H9 (cell line): ENCODE data around the gene SNAPC5. TPM values are rescaled to one million over a fixed set of nuclear protein-coding genes. Genes with fewer than 3 reads are reported as not detected.

Source experiments
- DNase-seq: peaks from one replicate; pipeline ENCODE4 v3.0.0-alpha.2; 2017
- H2AFZ ChIP-seq: one replicate; pipeline ENCODE4 v1.6.1; 2013; ENCODE audit warnings: mild to moderate bottlenecking, low read length, control low read depth, moderate library complexity
- H2AK5ac ChIP-seq: 2 replicates; pipeline ENCODE4 v1.6.1; 2013; ENCODE audit warnings: low read length, control low read depth, mixed read lengths; ENCODE audit not compliant: insufficient read length
- H2BK120ac ChIP-seq: one replicate; pipeline ENCODE4 v1.6.1; 2013; ENCODE audit warnings: low read depth, mild to moderate bottlenecking, low read length, control low read depth, inconsistent platforms; ENCODE audit not compliant: poor library complexity, severe bottlenecking
- H2BK12ac ChIP-seq: 2 replicates; pipeline ENCODE4 v1.6.1; 2013; ENCODE audit warnings: low read length, control low read depth, mixed read lengths, low read depth; ENCODE audit not compliant: insufficient read length
- H2BK15ac ChIP-seq: 2 replicates; pipeline ENCODE4 v1.6.1; 2013; ENCODE audit warnings: low read depth, low read length, control low read depth
- H2BK20ac ChIP-seq: one replicate; pipeline ENCODE4 v1.6.1; 2013; ENCODE audit warnings: low read depth, mild to moderate bottlenecking, low read length, control low read depth, inconsistent platforms; ENCODE audit not compliant: poor library complexity, severe bottlenecking
- H2BK5ac ChIP-seq: 2 replicates; pipeline ENCODE4 v1.6.1; 2013; ENCODE audit warnings: low read length, control low read depth, mixed read lengths; ENCODE audit not compliant: insufficient read length
- H3K14ac ChIP-seq: 2 replicates; pipeline ENCODE4 v1.6.1; 2013; ENCODE audit warnings: low read length, control low read depth; ENCODE audit not compliant: insufficient read depth
- H3K18ac ChIP-seq: 2 replicates; pipeline ENCODE4 v1.6.1; 2013; ENCODE audit warnings: low read depth, mild to moderate bottlenecking, mixed read lengths, low read length, control low read depth; ENCODE audit not compliant: insufficient read length
- H3K23ac ChIP-seq: 2 replicates; pipeline ENCODE4 v1.6.1; 2013; ENCODE audit warnings: low read length, control low read depth, mixed read lengths, low read depth; ENCODE audit not compliant: insufficient read length
- H3K23me2 ChIP-seq: 2 replicates; pipeline ENCODE4 v1.6.1; 2013; ENCODE audit warnings: low read depth, mild to moderate bottlenecking, mixed read lengths, low read length, control low read depth; ENCODE audit not compliant: insufficient read length, poor library complexity, severe bottlenecking
- H3K27ac ChIP-seq: 2 replicates; pipeline ENCODE4 v1.5.1; 2013; ENCODE audit warnings: low read length, control low read depth, mixed read lengths, low read depth; ENCODE audit not compliant: insufficient read length
- H3K27me3 ChIP-seq: 2 replicates; pipeline ENCODE4 v1.6.1; 2013; ENCODE audit warnings: low read length, control low read depth, inconsistent platforms; ENCODE audit not compliant: insufficient read depth
- H3K4ac ChIP-seq: 2 replicates; pipeline ENCODE4 v1.6.1; 2013; ENCODE audit warnings: low read depth, mild to moderate bottlenecking, control low read depth, inconsistent platforms, low read length, moderate library complexity
- H3K4me1 ChIP-seq: 2 replicates; pipeline ENCODE4 v1.6.1; 2013; ENCODE audit warnings: low read length, control low read depth, inconsistent platforms; ENCODE audit not compliant: insufficient read depth
- H3K4me2 ChIP-seq: 2 replicates; pipeline ENCODE4 v1.6.1; 2013; ENCODE audit warnings: low read length, control low read depth, mixed read lengths; ENCODE audit not compliant: insufficient read length, insufficient read depth
- H3K56ac ChIP-seq: 2 replicates; pipeline ENCODE4 v1.6.1; 2013; ENCODE audit warnings: low read depth, mild to moderate bottlenecking, mixed read lengths, low read length, control low read depth; ENCODE audit not compliant: insufficient read length
- H3K79me1 ChIP-seq: 2 replicates; pipeline ENCODE4 v1.6.1; 2013; ENCODE audit warnings: low read depth, mild to moderate bottlenecking, moderate library complexity, low read length, control low read depth, inconsistent platforms; ENCODE audit not compliant: insufficient read depth, poor library complexity, severe bottlenecking
- H3K79me2 ChIP-seq: 2 replicates; pipeline ENCODE4 v1.6.1; 2013; ENCODE audit warnings: low read length, control low read depth, inconsistent platforms; ENCODE audit not compliant: insufficient read depth
- H3K9ac ChIP-seq: 2 replicates; pipeline ENCODE4 v1.6.1; 2013; ENCODE audit warnings: low read length, control low read depth, mixed read lengths; ENCODE audit not compliant: insufficient read length; ENCODE audit errors: extremely low read depth
- H3K9me3 ChIP-seq: one replicate; pipeline ENCODE4 v1.6.1; 2013; ENCODE audit warnings: low read depth, low read length, inconsistent platforms; ENCODE audit not compliant: control insufficient read depth
- H3T11ph ChIP-seq: one replicate; pipeline ENCODE4 v1.6.1; 2013; ENCODE audit warnings: mild to moderate bottlenecking, low read length, control low read depth, inconsistent platforms
- H4K20me1 ChIP-seq: one replicate; pipeline ENCODE4 v1.6.1; 2013; ENCODE audit not compliant: control insufficient read depth, insufficient read length, insufficient read depth
- H4K5ac ChIP-seq: 2 replicates; pipeline ENCODE4 v1.6.1; 2013; ENCODE audit warnings: low read depth, mild to moderate bottlenecking, mixed read lengths, low read length, control low read depth; ENCODE audit not compliant: insufficient read length
- H4K8ac ChIP-seq: replicated peaks from 2 replicates; pipeline ENCODE4 v1.6.1; 2013; ENCODE audit warnings: low read length, control low read depth, mixed read lengths, low read depth; ENCODE audit not compliant: insufficient read length
- H4K91ac ChIP-seq: 2 replicates; pipeline ENCODE4 v1.6.1; 2013; ENCODE audit warnings: low read depth, mild to moderate bottlenecking, moderate library complexity, mixed read lengths, low read length, control low read depth; ENCODE audit not compliant: insufficient read length
- H3K27ac Mint-ChIP-seq, 3 experiments: 2 replicates in 2 of 3; 3 replicates in 1 of 3; pipeline ENCODE4 v1.8.0; 2020 to 2021; ENCODE audit warnings: mixed read lengths in 3 of 3, mild to moderate bottlenecking in 1 of 3, moderate library complexity in 1 of 3
- H3K27me3 Mint-ChIP-seq: 2 replicates; pipeline ENCODE4 v1.8.0; 2021; ENCODE audit warnings: low read depth, mild to moderate bottlenecking, moderate library complexity, mixed read lengths
- H3K36me3 Mint-ChIP-seq, 3 experiments: 2 replicates in 2 of 3; 3 replicates in 1 of 3; pipeline ENCODE4 v1.8.0; 2020 to 2021; ENCODE audit warnings: low read depth in 3 of 3, mixed read lengths in 3 of 3; ENCODE audit not compliant: insufficient read depth in 1 of 3
- H3K4me1 Mint-ChIP-seq, 2 experiments: 2 replicates each; pipeline ENCODE4 v1.8.0; 2020; ENCODE audit warnings: mixed read lengths in 2 of 2
- H3K4me3 Mint-ChIP-seq, 2 experiments: 2 replicates in 1 of 2; 3 replicates in 1 of 2; pipeline ENCODE4 v1.8.0; 2020 to 2021; ENCODE audit warnings: mild to moderate bottlenecking in 2 of 2, mixed read lengths in 2 of 2, moderate library complexity in 1 of 2
- H3K9me3 Mint-ChIP-seq, 2 experiments: 2 replicates in 1 of 2; 3 replicates in 1 of 2; pipeline ENCODE4 v1.8.0; 2020; ENCODE audit warnings: mild to moderate bottlenecking in 2 of 2, mixed read lengths in 2 of 2, moderate library complexity in 1 of 2
- WGBS: extraction: QIAGEN DNeasy Blood & Tissue Kit; methylation state at CpG from one replicate; pipeline ENCODE4 v1.1.7; 2013; ENCODE audit warnings: missing lambda C conversion rate, low lambda C conversion rate, mixed read lengths; ENCODE audit not compliant: insufficient read length; ENCODE audit errors: extremely low coverage; 5-methylcytosine and 5-hydroxymethylcytosine counted together
- total RNA-seq: library from RNA; stranded (reverse); gene quantifications from 2 replicates; pipeline ENCODE4 v1.2.1, GENCODE V29; 2021
- TF ChIP-seq, protein P1 (sequence below): fragments of 200-600 bp; sonication (generic); conservative IDR thresholded peaks from 3 replicates; pipeline ENCODE4 v1.8.0; 2021; ENCODE audit warnings: antibody characterized with exemption, mild to moderate bottlenecking

The SNAPC5 gene
- total RNA-seq, 1 experiment from 2014 or later, result 28.9 TPM

DNA sequence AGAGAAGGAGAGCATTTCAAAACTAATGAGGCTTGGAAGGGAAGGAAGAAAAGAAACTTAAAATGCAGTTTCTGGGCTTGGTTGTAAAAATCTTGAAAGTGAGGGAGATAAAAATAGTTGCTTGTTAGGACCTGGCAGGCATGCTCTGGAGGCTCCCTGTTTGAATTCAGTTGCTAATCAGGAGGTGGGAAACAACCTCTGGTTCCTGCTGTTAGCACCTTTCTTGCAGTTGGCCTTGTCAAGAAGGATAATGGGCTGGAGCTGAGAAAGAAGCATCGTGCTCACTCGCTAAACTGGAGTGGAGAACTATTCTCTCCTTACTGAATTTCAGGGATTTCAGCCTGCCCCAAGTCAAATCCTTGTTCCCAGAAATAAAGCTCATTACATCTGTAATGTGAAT lies 23.4 kb downstream of the SNAPC5 start:
- TF ChIP-seq, protein P1, sequence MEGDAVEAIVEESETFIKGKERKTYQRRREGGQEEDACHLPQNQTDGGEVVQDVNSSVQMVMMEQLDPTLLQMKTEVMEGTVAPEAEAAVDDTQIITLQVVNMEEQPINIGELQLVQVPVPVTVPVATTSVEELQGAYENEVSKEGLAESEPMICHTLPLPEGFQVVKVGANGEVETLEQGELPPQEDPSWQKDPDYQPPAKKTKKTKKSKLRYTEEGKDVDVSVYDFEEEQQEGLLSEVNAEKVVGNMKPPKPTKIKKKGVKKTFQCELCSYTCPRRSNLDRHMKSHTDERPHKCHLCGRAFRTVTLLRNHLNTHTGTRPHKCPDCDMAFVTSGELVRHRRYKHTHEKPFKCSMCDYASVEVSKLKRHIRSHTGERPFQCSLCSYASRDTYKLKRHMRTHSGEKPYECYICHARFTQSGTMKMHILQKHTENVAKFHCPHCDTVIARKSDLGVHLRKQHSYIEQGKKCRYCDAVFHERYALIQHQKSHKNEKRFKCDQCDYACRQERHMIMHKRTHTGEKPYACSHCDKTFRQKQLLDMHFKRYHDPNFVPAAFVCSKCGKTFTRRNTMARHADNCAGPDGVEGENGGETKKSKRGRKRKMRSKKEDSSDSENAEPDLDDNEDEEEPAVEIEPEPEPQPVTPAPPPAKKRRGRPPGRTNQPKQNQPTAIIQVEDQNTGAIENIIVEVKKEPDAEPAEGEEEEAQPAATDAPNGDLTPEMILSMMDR, result no peak
- H3T11ph ChIP-seq, result no peak overlapping the region
- H3K27ac Mint-ChIP-seq, result peak overlapping the region; percentile 68 to 99 (median 97)
- no peaks in the 10 kb centered on the region for H4K20me1 ChIP-seq
- no peak overlapping the region for H4K5ac ChIP-seq
- no peak overlapping the region for H3K23ac ChIP-seq
- no peak overlapping the region for H3K18ac ChIP-seq
- peaks cover 72 to 79% of the 10 kb centered on the region in 2 experiments for H3K4me1 Mint-ChIP-seq
- no peaks in the 10 kb centered on the region for H3K79me1 ChIP-seq
- no peak overlapping the region for H3K9ac ChIP-seq
- H3K4me1 ChIP-seq, result peaks cover 32% of the 10 kb centered on the region
- no peak overlapping the region for H2BK5ac ChIP-seq
- H3K9me3 Mint-ChIP-seq, result no peaks in the 10 kb centered on the region
- no peak overlapping the region for H3K4ac ChIP-seq
- no peaks in the 10 kb centered on the region; a peak in 1 of 7 replicates for H3K36me3 Mint-ChIP-seq
- no peak overlapping the region for H2BK15ac ChIP-seq
- H4K91ac ChIP-seq, result no peak overlapping the region
- H3K56ac ChIP-seq, result no peak overlapping the region
- no peak overlapping the region for H2BK12ac ChIP-seq
- H3K14ac ChIP-seq, result no peak overlapping the region
- no peak overlapping the region for H2AK5ac ChIP-seq
- no peak overlapping the region for H2AFZ ChIP-seq
- H3K4me2 ChIP-seq, result peak overlapping the region; percentile 36
- WGBS, result no CpG with 5 or more reads among the region's 2 CpGs
- H3K79me2 ChIP-seq, result no peaks in the 10 kb centered on the region
- H3K4me3 Mint-ChIP-seq, result peak overlapping the region; percentile 22 to 43; a peak in 4 of 5 replicates
- H3K23me2 ChIP-seq, result no peaks in the 10 kb centered on the region
- no peaks in the 10 kb centered on the region for H3K27me3 Mint-ChIP-seq
- DNase-seq, result peak; percentile 74
- no peak overlapping the region for H2BK20ac ChIP-seq
- no peaks in the 10 kb centered on the region for H3K9me3 ChIP-seq
- no peak overlapping the region for H2BK120ac ChIP-seq
- H4K8ac ChIP-seq, result no peak overlapping the region
- H3K27me3 ChIP-seq, result no peaks in the 10 kb centered on the region
- peak overlapping the region; percentile 83 for H3K27ac ChIP-seq
